GM18517 (cell line): ENCODE measurements around the gene MYH9.

ENCODE experiments used
- ATAC-seq: cut with Tn5 transposase; IDR thresholded peaks from one replicate; pipeline ENCODE4 v1.9.1; 2021; ENCODE audit warnings: mild to moderate bottlenecking, moderate library complexity; ENCODE audit not compliant: unreplicated experiment

MYH9 gene

DNA sequence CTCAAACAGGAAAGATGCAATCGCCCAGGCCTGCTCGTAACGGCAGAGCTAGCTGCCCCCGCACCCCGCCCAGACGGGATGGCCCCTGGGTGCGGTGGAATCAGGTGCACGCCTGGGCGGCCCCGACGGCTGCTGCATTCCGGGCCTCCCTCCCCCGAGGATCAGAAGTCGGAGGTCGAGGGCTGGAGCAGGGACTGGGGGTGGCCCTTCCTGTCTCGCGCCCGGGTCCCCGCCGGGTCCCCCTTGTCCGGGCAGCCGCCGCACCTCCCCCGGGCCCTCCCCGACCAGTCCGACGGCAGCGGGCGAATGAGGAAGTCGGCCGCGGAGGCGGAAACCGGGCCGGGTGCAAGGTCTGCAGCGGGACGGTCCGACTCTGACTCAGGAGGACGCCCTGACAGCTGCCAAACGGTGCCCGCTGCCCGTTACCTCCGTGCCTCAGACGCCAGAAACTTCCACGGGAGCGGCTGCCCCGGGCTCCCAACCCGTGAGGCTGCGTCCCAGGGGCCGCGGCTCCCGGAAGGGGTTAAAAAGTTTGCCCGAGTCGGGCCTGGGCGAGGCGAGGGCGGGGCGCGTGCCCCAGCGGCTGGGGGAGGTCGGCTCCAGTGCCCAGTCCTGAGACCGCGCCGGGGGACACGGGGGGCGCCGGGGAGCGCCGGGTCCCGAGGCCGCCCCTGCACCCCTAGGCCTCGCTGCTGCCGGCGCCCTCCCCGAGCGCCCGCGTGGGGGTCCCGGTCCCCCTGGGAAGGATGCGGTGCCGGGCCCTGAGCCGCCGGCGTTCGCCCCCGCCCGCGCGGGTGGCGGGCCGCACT lies 663 bp downstream of the MYH9 start:
- ATAC-seq, result peak; percentile 29

DNA sequence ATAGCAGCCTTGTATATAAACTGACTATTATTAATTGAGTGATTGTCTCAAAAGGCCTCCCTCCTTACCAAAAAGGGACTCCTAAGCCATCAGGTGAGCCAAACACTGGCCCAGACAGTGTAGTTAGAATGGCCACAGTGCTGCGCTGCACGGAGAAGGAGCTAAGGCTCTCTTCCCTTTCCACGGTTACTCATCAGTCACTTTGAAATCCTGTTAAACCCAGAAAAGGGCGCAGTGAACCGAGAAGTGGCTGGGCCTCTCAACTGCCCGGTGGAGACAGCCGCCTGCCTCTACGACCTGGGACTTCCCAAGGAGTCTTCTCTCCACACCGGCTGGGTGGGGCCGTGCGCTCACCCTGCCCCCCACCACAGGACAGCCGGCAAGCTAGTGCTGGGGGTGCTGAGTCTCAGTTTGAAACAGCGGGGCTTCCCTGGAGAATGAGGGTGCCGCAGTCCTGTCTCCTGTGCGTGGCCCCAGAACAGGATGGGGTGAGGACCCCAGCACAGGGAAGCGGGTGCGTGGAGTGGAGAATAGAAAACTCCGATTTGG lies 1.3 kb downstream of the MYH9 start:
- peak; percentile 19 for ATAC-seq

DNA sequence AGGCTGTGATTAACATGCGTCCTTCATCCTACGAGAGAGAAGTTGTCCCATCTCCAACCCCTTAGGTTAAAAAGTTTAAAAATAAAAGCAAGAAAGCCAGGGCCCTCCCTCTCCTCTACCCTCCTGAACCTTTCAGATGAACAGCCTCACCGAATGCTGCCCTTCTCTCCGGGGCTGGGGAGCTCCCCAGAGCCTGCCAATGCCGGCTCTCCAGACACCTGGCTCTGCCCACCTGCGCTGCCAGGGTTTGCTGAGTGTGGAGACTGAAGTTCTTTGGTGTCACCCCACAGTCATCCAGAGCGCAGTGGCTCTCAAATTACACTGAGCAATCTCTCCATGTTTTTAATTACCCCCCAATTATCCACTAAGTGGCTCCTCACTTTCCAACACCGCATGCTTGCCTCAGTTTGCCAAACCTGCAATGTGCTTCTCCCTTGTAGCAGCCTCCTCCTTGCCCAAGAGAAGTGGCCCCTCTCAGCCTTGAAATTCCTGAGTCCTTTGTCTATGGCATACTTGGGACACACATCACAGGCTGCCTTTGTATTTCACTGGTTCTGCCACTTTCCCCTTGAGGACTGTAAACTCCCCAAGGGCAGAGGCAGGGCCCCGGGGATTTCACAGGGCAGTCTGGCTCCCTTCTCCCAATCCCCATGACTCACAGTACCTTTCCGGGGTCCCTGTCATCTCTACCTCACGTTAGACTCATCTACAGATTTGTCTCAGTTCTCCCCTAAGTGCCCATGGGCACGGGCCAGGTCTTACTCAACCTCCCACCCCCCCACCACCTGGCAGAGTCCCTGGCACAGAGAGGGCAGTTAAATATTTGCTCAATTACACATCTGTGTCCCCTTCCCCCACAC lies 2.0 kb downstream of the MYH9 start:
- no peak for ATAC-seq

DNA sequence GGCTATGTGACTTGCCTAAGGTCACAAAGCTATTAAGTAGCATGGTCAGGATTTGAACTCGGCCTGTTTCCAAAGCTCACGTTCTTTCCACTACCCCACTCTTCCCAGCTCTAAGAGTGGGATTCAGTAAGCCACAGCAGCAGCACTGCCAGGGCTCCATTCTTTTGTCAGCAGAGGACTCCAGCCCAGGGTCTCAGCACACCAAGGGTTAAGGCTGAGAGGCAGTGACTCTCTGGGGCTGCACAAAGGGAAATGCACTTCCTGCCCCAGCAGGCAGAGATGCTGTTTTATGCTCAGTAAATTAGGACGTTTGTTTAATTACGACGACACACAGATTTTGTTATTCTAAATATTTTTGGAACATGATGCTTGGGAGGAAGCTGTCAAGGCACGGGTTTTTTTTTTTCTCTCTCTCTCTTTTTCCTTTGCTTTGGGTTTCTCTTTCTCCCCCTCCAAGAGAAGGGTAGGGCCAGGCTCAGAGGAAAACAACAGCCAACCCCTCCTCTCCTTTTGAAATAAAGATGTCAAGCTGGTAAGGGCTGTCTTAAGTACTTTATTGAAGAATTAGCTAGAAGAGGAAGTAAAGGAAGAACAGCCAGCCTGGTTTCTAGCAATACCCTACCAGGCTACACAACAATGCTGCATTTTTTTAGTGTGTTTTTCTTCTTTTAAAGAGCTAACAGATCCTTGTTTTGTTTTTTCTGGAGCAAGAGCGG lies 2.8 kb downstream of the MYH9 start:
- no peak for ATAC-seq

DNA sequence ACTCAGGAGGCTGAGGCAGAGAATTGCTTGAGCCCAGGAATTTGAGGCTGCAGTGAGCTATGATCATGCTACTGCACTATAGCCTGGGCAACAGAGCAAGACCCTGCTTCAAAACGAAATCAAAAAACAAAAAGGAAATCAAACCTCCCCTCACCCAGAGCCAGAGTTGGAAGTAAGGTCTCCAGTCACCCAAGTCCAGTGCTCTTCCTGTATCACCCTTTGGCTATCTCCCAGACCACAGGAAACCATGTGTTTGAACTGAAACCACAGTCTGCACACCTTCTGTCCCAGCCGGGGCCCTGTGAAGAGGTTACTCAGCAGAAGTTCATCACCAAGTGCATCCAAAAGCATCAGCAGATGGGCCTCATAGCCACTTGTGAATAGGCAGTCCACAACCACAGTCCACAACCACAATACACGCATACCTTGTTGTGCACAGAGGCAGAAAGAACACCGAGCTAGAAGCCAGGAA lies 4.6 kb downstream of the MYH9 start:
- ATAC-seq, result no peak

DNA sequence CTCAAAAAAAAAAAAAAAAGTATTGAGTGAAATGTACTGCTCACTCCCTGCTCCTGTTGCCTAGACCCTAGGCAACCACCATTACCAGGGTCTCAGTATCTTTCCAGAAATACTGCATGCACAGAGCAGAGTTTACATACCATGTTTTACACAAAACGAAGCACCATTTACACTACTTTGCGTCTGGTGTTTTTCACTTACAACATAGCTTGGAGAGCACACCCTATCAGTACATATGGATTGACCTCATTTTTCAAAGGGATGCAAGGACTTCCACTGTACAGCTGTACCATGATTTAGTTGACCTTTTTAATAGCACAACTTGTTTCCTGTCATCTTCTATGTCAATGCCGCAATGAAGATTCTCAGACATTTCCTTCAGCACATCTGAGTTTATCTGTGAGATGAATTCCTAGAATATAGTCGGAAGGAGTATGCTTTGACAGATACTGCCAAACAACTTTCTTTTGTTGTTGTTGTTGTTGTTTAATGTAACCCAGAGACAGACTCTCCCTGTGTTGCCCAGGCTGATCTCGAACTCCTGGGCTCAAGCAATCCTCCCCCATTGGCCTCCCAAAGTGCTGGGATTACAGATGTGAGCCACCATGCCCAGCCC lies 6.1 kb downstream of the MYH9 start:
- no peak for ATAC-seq

DNA sequence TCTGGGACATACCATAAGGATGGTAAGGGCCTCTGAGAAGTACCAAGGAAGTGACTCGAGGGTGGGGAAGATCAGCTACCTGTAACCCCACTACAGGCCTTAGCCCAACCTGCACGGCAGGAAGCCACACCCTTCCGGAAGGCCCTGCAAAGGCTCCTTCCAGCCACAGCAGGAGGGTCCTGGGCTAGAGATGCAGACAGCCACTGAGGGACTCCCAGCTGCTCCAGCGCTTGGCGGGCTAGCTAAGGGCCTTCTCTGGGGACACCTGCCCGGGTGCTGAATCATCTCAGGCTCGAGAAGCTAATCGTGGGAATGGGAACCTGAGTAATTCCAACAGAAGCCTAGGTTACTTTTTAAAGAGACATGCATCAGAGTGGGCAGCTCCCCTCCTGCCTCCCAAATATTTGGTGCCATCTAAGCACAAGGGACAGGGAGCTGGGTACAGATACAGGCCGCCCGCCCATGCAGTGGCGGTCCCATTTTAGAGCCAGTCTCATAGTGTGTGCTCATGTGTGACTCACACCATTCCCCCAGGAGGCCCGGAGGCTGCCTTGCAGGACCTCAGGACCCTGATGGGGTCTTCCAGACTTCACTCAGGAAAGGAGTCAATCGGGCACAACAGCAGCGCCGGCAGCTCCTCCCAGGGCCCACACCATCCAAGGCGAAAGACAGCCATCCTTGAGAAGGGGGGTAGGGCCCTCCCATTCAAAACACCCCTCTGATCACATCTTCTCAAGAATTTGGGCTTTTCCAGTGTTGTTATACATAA lies 8.0 kb downstream of the MYH9 start:
- no peak for ATAC-seq

DNA sequence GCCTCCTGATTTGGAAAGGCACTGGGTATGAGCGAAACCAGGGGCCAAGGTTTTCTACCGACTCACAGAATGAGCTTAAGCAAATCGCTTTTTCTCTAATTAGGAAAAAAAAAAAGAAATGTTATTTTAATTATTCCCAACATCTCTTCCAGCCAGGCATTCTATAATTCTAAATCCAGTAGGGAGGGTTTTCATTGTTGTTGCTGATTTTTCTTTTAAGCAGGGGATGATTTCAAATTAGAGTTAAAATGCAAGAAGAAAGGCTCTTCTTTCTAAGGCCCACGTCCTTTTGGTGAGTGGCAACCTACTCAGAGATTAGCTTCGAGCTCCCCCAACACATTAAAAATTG lies 8.9 kb downstream of the MYH9 start:
- no peak for ATAC-seq

DNA sequence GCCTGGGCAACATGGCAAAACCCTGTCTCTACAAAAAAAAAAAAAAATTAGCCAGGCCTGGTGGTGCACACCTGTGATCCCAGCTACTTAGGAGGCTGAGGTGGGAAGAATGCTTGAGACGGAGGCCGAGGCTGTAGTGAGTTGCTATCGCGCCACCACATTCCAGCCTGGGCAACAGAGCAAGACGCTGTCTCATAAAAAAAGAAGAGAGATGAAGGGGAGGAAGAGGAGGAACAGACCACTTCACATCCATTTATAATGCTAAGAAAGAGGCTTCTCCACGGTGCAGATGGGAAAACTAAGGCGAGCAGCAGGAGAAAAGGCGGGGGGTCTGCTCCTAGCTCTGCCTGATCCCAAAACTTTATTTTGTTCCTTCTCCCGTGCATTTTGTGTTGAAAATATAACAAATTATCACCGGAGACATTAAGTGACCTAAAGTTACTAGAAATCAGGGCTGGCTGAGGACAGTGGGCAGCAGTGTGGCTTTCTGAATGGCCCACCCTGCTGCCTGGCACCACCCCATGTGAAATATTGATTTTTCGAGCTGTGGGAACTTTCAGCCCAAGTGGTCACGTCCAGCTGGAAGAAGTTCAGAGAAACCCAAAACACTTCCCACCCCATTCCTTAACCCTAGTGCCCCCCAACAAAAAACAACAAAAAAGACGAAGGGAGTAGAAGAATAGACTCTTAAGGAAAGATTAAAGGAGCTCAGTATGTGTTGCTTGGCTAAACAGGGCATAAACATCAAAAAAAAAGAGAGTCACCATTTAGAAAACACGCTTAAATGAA lies 9.5 kb downstream of the MYH9 start:
- ATAC-seq, result no peak

DNA sequence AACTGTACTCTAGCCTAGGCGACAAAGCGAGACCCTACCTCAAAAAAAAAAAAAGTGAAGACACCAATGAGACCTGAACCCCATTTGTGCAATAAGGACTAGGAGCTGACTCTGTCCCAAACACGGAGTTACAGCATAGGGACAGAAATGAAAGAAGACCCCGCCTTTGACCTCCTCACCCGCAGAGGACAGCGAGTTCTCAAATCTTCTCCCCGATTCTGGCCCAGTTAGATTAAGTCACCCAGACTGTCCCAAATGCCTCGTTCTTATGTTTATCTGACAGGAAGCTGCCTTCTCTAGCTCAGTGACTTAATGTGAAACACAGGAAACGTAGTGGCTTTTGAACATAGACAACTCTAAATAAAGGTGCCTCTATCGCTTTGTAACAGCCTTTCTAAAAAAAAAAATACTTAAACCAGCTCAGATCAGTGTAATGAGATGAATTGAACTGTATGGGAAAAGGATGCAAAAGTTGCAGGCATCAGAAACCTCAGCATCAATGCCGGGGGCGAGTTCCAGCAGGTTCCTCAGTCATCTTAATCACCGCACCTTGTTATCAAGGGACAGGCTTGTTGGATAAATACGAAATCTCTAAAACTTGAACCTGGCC lies 10.6 kb downstream of the MYH9 start:
- ATAC-seq, result no peak

DNA sequence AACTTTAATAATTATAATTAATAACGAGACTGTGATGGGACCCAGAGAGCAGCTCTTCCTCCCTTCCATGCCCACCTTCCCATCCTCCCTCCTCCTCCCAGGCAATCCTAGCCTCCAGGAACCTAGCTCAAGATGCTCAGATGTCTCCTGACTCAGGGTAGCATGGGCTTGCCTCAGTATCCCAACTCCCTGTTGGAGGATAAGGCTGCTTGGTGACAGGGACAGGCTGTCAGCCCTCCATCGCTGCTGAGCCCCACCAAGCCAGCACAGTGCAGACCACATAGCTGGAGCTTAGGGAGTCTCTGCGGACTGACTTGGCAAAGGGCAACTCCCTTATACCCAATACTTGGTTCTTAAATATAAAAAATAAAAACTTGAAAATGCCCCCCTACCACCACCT lies 11.5 kb downstream of the MYH9 start:
- no peak for ATAC-seq

DNA sequence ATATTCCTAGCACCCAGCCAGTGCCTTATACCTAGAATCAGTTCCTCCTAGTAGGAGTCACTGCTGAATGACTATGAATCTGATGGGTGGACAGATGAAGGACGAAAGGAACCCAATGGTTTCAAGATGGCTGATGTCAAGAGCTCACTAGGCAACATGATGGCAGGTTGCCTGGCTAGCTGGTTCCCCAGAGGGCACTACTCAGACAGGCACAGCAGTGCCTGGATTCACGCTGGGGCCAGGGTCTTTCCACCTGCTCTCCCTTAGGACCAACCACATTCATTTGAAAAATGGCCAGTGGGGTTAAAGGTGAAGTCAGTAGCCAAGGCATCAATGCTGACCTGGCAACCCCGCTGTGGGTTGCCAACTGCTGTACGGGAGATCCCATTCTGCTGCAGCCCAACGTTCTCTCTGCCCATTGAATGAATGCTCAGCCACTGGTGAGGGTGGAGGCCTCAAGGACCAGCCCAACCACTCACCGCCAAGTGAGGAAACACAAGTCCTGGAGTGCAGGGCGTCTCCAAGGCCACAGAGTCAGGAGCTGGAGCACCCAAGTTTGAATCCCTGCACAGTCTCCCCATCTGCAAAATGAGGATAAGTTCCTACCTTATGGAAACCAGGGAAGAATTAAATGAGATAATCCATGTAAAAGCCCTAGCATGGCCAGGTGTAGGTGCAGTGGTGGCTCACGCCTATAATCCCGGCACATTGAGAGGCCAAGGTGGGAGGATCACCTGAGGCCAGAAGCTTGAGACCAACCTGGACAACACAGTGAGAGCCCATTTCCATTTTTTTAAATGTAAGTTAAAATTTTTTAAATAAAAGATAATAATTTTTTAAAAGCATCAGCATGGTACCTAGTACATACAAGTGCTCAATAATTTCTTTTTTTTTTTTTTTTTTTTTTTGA lies 12.4 kb downstream of the MYH9 start:
- no peak for ATAC-seq

DNA sequence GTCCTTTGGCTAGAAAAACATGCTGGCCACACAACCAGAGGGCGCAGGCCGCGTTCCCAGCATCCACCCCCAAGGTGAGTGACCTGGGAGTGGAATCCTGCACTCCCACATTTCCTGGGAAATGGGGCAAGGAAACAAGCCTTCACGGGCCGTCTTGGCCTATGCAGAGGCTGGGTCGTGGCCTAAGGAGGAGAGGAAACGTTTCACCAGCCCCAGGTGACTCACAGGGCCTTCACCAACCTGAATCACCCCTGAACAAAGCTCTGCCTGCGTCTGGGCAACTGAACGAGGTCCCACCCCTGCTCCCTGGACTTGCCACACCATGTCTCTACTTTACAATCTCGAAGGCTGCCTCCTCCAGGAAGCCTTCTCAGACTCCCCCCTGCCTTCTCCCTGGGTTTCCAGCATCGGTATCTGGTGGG lies 13.2 kb downstream of the MYH9 start:
- no peak for ATAC-seq

DNA sequence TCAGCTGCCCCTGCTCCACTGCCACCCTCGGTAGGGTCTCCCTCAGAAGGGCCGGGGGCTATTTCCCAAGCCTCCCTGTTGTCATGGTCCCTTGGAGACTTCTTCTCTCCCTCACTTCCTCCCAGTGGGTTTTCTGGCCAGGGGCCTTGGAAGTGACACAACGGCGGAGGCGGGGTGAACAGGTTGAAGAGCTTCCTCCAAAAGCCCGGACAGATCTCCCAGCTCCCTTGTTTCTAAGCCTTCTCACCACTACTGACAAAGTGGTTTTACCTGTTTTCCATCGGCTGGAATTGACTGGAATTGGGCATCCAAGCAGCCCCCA lies 14.5 kb downstream of the MYH9 start:
- ATAC-seq, result no peak

DNA sequence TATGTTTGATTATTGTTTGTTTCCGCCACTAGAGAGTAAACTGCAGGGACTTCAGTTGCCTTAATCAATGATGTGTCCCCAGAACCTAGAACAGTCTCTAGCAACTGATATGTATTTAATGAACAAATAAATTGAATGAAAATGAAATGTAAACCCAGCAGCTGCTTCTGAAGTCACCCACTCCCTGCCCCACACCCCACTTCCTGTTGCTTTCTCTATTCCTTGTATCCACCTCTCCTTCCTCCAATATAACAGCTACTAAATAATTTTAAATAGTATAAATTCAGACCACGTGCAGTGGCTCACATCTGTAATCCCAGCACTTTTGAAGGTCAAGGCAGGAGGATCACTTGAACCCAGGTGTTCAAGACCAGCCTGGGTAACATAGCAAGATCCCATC lies 15.8 kb downstream of the MYH9 start:
- ATAC-seq, result no peak

DNA sequence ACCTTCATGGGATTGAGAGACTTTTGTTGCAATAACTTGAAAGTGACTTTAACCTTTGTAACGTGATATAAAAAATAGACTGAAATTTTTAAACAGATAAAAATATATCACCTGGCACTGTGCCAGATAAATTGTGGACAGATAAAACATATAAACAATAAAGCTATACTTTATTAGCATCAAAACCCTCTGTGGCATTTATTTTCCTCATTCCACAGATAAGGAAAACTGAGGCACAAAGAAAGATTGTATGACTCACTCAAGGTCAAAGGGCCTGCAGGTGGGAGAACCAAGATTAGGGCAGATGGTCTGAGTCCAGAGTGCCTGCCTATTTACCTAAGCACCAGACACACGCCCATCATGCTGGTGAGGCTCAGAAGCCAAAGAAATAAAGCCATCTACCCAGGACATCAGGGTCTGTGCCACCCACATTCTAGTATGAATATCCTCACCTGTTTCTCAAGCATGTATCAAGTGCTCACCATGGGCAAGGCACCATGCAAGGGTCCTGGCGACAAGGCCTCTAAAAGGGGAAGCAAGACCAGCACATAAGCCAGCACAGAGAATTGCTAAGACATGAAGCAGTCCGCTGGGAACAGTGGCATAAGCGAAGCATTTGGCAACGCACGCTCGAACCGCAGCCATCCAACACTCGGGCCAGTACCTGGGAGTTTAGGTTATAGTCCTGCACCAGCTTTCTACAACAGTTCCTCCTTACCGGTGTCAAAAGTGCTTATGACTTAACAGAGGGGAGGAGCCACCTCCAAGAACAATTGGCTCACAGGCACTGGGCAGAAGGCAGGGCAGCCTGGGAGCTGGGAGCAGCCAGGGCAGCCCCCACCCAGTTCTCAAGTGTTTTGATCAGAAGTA lies 17.6 kb downstream of the MYH9 start:
- ATAC-seq, result no peak
